GM12878 (cell line): ENCODE measurements around the gene UGT2B10. TPM values are rescaled to one million over a fixed set of nuclear protein-coding genes. Genes with fewer than 3 reads are reported as not detected.
"Not testable (repeated sequence)": the region's sequence is repeated elsewhere in the genome, so short reads cannot be mapped to it uniquely, and the experiment has no call there.

Experiments used
- ATAC-seq: fragments of 200-7000 bp; cut with Tn5 transposase; 3 replicates; pipeline ENCODE4 v1.9.1; 2020; ENCODE audit warnings: mild to moderate bottlenecking, moderate library complexity
- Bru-seq: library from RNA; stranded (reverse); fragments of 400-500 nt; gene quantifications from one replicate; lab custom pipeline; 2021; lab: Mats Ljungman, UMichigan
- BruChase-seq, 2 experiments: library from RNA; stranded (reverse); fragments of 400-500 nt; gene quantifications; one replicate each; lab custom pipeline; 2021; lab: Mats Ljungman, UMichigan
- BruUV-seq: library from RNA; stranded (reverse); fragments of 400-500 nt; replicated peaks from 2 replicates; lab custom pipeline; 2021; lab: Mats Ljungman, UMichigan
- CTCF ChIA-PET: fragments of 300-600 bp; sonication (Branson Sonifier 250); formaldehyde crosslinking; extraction: SDS; loops from one replicate; lab custom pipeline; 2021; ENCODE audit warnings: inconsistent platforms; lab: Yijun Ruan, JAX
- POLR2A ChIA-PET: fragments of 350-600 bp; formaldehyde crosslinking; extraction: SDS; loops from one replicate; lab custom pipeline; 2021; ENCODE audit warnings: inconsistent platforms; lab: Charles Lee
- RAD21 ChIA-PET: fragments of 300-600 bp; sonication (Branson Sonifier 250); formaldehyde crosslinking; loops from one replicate; lab custom pipeline; 2023; ENCODE audit warnings: antibody characterized with exemption; ENCODE audit not compliant: unreplicated experiment; lab: Charles Lee
- SMC1A ChIA-PET: fragments of 300-600 bp; sonication (Branson Sonifier 250); formaldehyde crosslinking; loops from one replicate; lab custom pipeline; 2023; ENCODE audit not compliant: unreplicated experiment, uncharacterized antibody; lab: Charles Lee
- DNase-seq: peaks from one replicate; pipeline ENCODE4 v3.0.0-alpha.2; 2011; ENCODE audit warnings: low read depth, low spot score
- FAIRE-seq: peaks from 3 replicates; lab custom pipeline; 2011; peaks lifted over from hg19 to GRCh38; lab: Jason Lieb, UNC
- H2AFZ ChIP-seq: 2 replicates; pipeline ENCODE4 v1.6.0; 2011; ENCODE audit warnings: low read depth, low read length, control low read depth; ENCODE audit not compliant: control insufficient read depth
- H3K27ac ChIP-seq: 2 replicates; pipeline ENCODE4 v1.5.1; 2011; ENCODE audit warnings: control low read depth; ENCODE audit not compliant: control insufficient read depth, insufficient read depth
- H3K27me3 ChIP-seq, 2 experiments: replicated peaks in 1 of 2; 2 replicates each; pipeline versions ENCODE4 v1.6.0 to v1.6.1; 2011; ENCODE audit warnings: low read length in 1 of 2; ENCODE audit not compliant: control insufficient read depth in 2 of 2, insufficient read depth in 2 of 2
- H3K36me3 ChIP-seq, 2 experiments: 2 replicates each; pipeline ENCODE4 v1.5.1; 2011; ENCODE audit warnings: low read length in 1 of 2; ENCODE audit not compliant: control insufficient read depth in 2 of 2, insufficient read depth in 2 of 2
- H3K4me1 ChIP-seq: 2 replicates; pipeline ENCODE4 v1.6.1; 2011; ENCODE audit warnings: mild to moderate bottlenecking, low read length, moderate library complexity, mixed read lengths; ENCODE audit not compliant: control insufficient read depth, insufficient read depth
- H3K4me2 ChIP-seq: 2 replicates; pipeline ENCODE4 v1.6.0; 2011; ENCODE audit warnings: control low read depth; ENCODE audit not compliant: control insufficient read depth, insufficient read depth
- H3K4me3 ChIP-seq: fragments of 200-600 bp; sonication (generic); 2 replicates; pipeline ENCODE4 v1.5.1; 2016
- H3K79me2 ChIP-seq: 2 replicates; pipeline ENCODE4 v1.6.0; 2011; ENCODE audit warnings: low read length; ENCODE audit not compliant: control insufficient read depth, insufficient read depth
- H3K9ac ChIP-seq: 2 replicates; pipeline ENCODE4 v1.8.0; 2011; ENCODE audit warnings: low read length, control low read depth, mixed read lengths; ENCODE audit not compliant: control insufficient read depth, insufficient read depth
- H3K9me3 ChIP-seq: replicated peaks from 3 replicates; pipeline ENCODE4 v1.5.1; 2011; ENCODE audit warnings: mild to moderate bottlenecking, low read length; ENCODE audit not compliant: control insufficient read depth, insufficient read depth
- H4K20me1 ChIP-seq: 2 replicates; pipeline ENCODE4 v1.6.0; 2011; ENCODE audit not compliant: control insufficient read depth, insufficient read depth
- WGBS: methylation state at CpG from one replicate; pipeline ENCODE4 v1.1.6; 2016; ENCODE audit warnings: low lambda C conversion rate; ENCODE audit not compliant: insufficient replicate concordance, insufficient coverage; ENCODE audit errors: missing lambda C conversion rate; 5-methylcytosine and 5-hydroxymethylcytosine counted together
- in situ Hi-C: fragments of 300-500 bp; cut with MboI; formaldehyde crosslinking; loops from 9 replicates; pipeline ENCODE4 v1.14.3; 2018; ENCODE audit warnings: mixed read lengths
- intact Hi-C: fragments of 100-400 bp; cut with micrococcal nuclease; formaldehyde crosslinking; loops from one replicate; pipeline ENCODE4 v1.14.2; 2022; ENCODE audit not compliant: unreplicated experiment
- long read RNA-seq, 2 experiments: library from polyadenylated mRNA; unstranded; transcript quantifications; one replicate each; pipeline ENCODE4 v2.0.0, GENCODE V29; 2019 to 2020
- polyA minus RNA-seq, 3 experiments: library from RNA; depleted of rRNA, polyadenylated mRNA; stranded (reverse); fragments of >200 nt; gene quantifications; 2 replicates each; pipeline ENCODE4 v1.2.3, GENCODE V29; 2011
- polyA plus RNA-seq, 11 experiments: library from polyadenylated mRNA; depleted of rRNA in 4 of 11; unstranded in 6 of 11; stranded (reverse) in 5 of 11; fragments of >200 nt; fragmentation: Nextera tagmentation in 4 of 11; fragmentation: Illumina TruSeq in 1 of 11; extraction: Ambion mirVana in 4 of 11; extraction: Trizol in 1 of 11; gene quantifications; 1 replicate in 1 of 11; 2 replicates in 10 of 11; pipeline versions ENCODE4 v1.2.1 to v1.2.3, GENCODE V29; 2011 to 2016; ENCODE audit warnings: inconsistent platforms in 2 of 11, missing spikeins in 2 of 11, low read depth in 1 of 11
- total RNA-seq, 4 experiments: library from RNA; depleted of rRNA in 3 of 4; stranded (reverse); fragments of >200 nt in 3 of 4; fragmentation: Illumina TruSeq in 1 of 4; extraction: Trizol in 1 of 4; gene quantifications; 2 replicates each; pipeline versions ENCODE4 v1.2.1 to v1.2.3, GENCODE V29; 2013 to 2021

Gene UGT2B10
- total RNA-seq (2013; cell fraction: nucleolus; rRNA removed) = not detected in 2 replicates
- not detected in 2 replicates for total RNA-seq (2014; rRNA removed)
- not detected in 2 replicates for total RNA-seq (2014; rRNA removed; fragmentation: Illumina TruSeq; extraction: Trizol)
- not detected in 2 replicates for total RNA-seq (2021)
- not detected for polyA plus RNA-seq (2011; ENCODE audit: low read depth)
- not detected in 2 replicates for polyA plus RNA-seq (2011; rRNA removed)
- not detected in 2 replicates for polyA plus RNA-seq (2011; cell fraction: cytosol; rRNA removed)
- not detected in 2 replicates for polyA plus RNA-seq (2011; cell fraction: nucleus; rRNA removed)
- polyA plus RNA-seq (2012) = not detected in 2 replicates
- polyA plus RNA-seq (2014; fragmentation: Illumina TruSeq; extraction: Trizol) = not detected in 2 replicates
- polyA plus RNA-seq (2014; fragmentation: Nextera tagmentation; extraction: Ambion mirVana) = not detected
- polyA plus RNA-seq (2014; rRNA removed) = not detected in 2 replicates
- not detected for polyA plus RNA-seq (2016; fragmentation: Nextera tagmentation; extraction: Ambion mirVana)
- polyA minus RNA-seq (2011; rRNA and poly(A)+ RNA removed) = not detected in 2 replicates
- not detected in 2 replicates for polyA minus RNA-seq (2011; cell fraction: cytosol; rRNA and poly(A)+ RNA removed)
- polyA minus RNA-seq (2011; cell fraction: nucleus; rRNA and poly(A)+ RNA removed) = not detected in 2 replicates
- Bru-seq, nascent RNA = percentile 12 among the genes with signal in this experiment
- BruChase-seq, experiment 1, labeled RNA remaining after a 6-hour chase = percentile 6 among the genes with signal in this experiment
- BruChase-seq, experiment 2, labeled RNA remaining after a 2-hour chase = percentile 19 among the genes with signal in this experiment
- long read RNA-seq, experiment 1 = 0 reads
- long read RNA-seq, experiment 2 = 0 reads

GRCh38 chr4:68815617-68816409 lies at the start of gene UGT2B10:
Gene UGT2B10, plus strand, starts transcription at chr4:68815994. Its CDS starts 26 bp downstream, at chr4:68816020.
- H3K4me1 ChIP-seq, RAD21 ChIA-PET, H3K27me3 ChIP-seq, H3K4me3 ChIP-seq, H3K9ac ChIP-seq, H3K36me3 ChIP-seq, H3K79me2 ChIP-seq, BruUV-seq, intact Hi-C loops, H3K4me2 ChIP-seq, H4K20me1 ChIP-seq, H3K27ac ChIP-seq, CTCF ChIA-PET, FAIRE-seq, POLR2A ChIA-PET, H3K9me3 ChIP-seq, ATAC-seq, in situ Hi-C loops, H2AFZ ChIP-seq, SMC1A ChIA-PET, DNase-seq: not testable (repeated sequence)
- WGBS = 23% methylated on average over 4 of the region's 4 CpGs

- CTCF ChIA-PET, in situ Hi-C loops, SMC1A ChIA-PET, FAIRE-seq, H3K36me3 ChIP-seq, H3K27me3 ChIP-seq, H3K79me2 ChIP-seq, H3K27ac ChIP-seq, H3K9ac ChIP-seq, ATAC-seq, H3K4me2 ChIP-seq, H4K20me1 ChIP-seq, POLR2A ChIA-PET, BruUV-seq, RAD21 ChIA-PET, H3K9me3 ChIP-seq, DNase-seq, intact Hi-C loops, H3K4me1 ChIP-seq, H2AFZ ChIP-seq, H3K4me3 ChIP-seq: not testable (repeated sequence)
Measured at GRCh38 chr4:68771836-68772235, 44.0 kb upstream of the UGT2B10 start.
